Sigmoid colon (tissue), 4 donors: Measurements from ENCODE around the gene DPP3.

Experiments
- EP300 ChIP-seq, 4 donors: sonication (generic); formaldehyde crosslinking; IDR thresholded peaks; one replicate each; pipeline ENCODE4 v1.6.1; 2017; ENCODE audit warnings: antibody characterized with exemption in 4 of 4
- POLR2A ChIP-seq, 2 donors: fragments of 450-650 bp; IDR thresholded peaks; one replicate each; pipeline ENCODE4 v1.6.1; 2016; ENCODE audit warnings: antibody characterized with exemption in 2 of 2, mild to moderate bottlenecking in 2 of 2, moderate library complexity in 2 of 2
- TF ChIP-seq, protein P1 (sequence below), 4 experiments: fragments of 450-650 bp in 3 of 4; fragments of 200-600 bp in 1 of 4; IDR thresholded peaks; one replicate each; pipeline ENCODE4 v1.5.1; 2016 to 2019; ENCODE audit warnings: antibody characterized with exemption in 4 of 4, mild to moderate bottlenecking in 3 of 4, moderate library complexity in 2 of 4

GRCh38 chr11:66550887-66551286 lies 70.7 kb downstream of the DPP3 start:
- TF ChIP-seq, protein P1, sequence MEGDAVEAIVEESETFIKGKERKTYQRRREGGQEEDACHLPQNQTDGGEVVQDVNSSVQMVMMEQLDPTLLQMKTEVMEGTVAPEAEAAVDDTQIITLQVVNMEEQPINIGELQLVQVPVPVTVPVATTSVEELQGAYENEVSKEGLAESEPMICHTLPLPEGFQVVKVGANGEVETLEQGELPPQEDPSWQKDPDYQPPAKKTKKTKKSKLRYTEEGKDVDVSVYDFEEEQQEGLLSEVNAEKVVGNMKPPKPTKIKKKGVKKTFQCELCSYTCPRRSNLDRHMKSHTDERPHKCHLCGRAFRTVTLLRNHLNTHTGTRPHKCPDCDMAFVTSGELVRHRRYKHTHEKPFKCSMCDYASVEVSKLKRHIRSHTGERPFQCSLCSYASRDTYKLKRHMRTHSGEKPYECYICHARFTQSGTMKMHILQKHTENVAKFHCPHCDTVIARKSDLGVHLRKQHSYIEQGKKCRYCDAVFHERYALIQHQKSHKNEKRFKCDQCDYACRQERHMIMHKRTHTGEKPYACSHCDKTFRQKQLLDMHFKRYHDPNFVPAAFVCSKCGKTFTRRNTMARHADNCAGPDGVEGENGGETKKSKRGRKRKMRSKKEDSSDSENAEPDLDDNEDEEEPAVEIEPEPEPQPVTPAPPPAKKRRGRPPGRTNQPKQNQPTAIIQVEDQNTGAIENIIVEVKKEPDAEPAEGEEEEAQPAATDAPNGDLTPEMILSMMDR (IDR thresholded peaks at IDR 0.05): no peak
- TF ChIP-seq POLR2A (IDR thresholded peaks at IDR 0.05) (no peak), EP300 (IDR thresholded peaks at IDR 0.05) (no peak)
